Ureter (tissue), 1 donor: ENCODE measurements around the gene TTC21A. TPM values are rescaled to one million over a fixed set of nuclear protein-coding genes. Genes with fewer than 3 reads are reported as not detected.

ENCODE experiments used
- DNase-seq: peaks from one replicate; pipeline ENCODE4 v3.0.0-alpha.2; 2020; ENCODE audit warnings: low spot score
- total RNA-seq: library from RNA; stranded (reverse); gene quantifications from one replicate; pipeline ENCODE4 v1.2.4, GENCODE V29; 2023
- donor health status: DM: yes; HTN: yes; CAD: no.

Gene TTC21A
- total RNA-seq, 1 donor from 2014 or later = 19.7 TPM

DNA sequence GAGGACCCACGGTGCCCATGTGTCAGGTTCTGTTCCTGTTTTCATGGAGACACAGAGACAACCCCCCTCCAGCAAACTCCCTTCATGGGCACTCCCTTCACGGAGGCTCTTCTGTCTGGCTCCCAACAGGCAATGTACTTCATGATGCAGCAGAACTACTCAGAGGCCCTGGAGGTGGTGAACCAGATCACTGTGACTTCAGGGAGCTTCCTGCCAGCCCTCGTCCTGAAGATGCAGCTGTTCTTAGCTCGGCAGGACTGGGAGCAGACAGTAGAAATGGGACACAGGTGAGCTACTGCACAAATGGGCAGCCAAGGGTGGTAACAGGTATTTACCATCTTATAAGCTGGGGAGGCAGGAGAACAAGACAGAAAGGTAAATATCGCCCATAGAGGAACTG, 7.0 kb downstream of the TTC21A start:
- no peak for DNase-seq

DNA sequence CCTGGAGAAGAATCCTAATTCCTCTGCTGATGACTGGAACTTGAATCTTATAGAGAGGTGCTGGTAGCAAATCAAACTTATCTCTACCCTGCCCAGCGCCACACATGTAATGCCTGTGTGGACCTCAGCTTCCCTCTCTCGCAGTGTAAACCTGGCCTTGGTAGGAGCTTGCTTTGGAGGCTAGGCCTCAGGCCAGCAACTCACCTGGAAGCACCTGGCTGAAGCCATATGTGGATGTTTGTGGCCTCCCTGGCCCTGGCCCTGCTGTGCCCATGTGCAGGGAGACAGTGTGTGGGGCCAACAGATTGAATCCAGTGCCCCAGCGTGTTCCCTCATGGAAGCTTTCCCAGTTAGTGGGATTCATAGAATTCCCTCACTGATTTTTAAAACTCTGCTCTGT, 8.4 kb downstream of the TTC21A start:
- no peak for DNase-seq

DNA sequence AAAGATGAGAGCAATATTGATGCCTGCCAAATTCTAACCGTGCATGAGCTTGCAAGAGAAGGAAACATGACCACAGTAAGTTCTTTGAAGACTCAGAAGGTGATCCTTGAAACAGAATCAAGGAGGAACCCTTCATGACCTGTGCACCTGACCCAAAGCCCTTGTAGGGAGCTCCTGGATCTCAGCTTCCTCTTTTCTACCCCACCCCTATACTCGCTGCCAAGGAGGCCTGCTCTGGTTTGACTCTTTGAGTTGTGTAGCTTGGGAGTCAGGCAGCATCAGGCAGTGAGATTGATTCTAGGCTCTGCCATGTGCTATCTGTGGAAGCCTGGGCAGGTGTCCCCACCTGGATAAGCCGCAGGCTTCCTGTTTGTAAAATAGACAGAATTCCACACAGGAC, 10.6 kb downstream of the TTC21A start:
- DNase-seq = no peak

DNA sequence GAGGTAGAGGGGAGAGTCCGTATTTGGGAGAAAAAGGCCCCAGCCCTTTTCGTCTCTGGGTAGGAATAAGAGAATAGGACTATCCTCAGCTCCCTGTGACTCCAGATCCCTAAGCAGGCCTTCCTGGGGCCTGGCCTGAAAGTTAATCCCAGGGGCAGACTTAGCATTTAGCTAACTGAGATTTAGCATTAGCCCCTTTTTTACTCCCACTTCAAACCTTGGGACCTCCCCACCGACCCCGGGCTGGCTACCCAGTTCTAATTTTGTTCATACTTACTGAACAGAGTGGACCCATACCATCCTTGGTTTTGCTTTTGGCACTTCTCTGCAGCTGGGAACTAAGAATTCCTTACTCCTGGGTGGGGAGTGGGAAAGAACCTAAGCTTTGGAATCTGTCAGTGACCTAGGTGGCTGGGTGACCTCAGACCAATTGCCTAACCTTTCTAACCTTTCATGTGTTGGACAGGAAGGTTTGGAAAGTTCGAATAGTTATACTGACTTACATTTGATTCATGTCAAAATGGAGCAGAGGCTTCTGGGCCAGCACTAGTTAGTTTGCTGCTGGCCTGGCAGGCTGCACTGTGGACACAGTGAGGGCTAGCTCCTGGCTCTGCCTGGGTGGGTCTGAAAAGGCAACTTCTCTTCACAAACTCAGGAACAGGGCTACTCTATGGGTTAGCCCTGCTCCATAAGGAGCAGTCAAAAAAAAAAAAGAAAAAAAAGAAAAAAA, 11.6 kb downstream of the TTC21A start:
- no peak for DNase-seq

DNA sequence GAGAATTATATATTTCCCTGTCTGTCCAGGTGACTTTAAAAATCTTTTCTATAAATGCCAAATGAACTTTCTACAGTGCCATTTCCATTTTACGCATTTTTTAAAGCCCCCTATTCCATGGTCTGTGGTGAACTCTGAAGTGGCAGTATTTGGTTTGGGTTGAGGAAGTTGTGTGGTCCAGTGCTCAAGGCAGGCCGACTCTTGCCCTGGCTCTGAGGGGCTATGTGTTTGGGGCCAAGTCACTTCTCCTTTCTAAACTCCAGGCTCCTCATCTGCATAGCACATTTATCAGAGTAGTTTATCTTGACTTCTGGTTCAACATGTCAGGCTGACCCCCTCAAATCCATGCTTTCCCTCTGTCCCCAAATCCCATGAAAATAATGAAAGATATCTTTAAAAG, 14.1 kb downstream of the TTC21A start:
- no peak for DNase-seq

DNA sequence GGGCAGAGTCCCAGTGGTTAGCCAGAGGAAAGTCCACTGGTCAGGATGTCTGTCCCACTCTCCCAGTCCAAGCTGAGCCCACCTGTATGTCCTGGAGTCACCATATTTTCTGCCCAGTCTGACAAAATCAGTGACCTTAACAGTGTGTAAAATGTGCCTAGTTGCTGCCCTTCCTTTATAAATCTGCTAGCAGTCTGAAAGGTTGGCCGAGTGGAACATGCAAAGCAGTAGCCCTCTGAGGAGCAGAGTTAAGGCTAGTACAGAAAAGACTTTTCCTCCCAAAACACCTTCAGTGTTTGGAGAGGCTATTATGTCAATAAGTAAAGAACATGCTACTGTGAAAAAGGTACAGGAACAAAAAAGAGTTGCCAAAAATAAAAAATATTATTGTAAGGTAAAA, 15.3 kb downstream of the TTC21A start:
- no peak for DNase-seq

DNA sequence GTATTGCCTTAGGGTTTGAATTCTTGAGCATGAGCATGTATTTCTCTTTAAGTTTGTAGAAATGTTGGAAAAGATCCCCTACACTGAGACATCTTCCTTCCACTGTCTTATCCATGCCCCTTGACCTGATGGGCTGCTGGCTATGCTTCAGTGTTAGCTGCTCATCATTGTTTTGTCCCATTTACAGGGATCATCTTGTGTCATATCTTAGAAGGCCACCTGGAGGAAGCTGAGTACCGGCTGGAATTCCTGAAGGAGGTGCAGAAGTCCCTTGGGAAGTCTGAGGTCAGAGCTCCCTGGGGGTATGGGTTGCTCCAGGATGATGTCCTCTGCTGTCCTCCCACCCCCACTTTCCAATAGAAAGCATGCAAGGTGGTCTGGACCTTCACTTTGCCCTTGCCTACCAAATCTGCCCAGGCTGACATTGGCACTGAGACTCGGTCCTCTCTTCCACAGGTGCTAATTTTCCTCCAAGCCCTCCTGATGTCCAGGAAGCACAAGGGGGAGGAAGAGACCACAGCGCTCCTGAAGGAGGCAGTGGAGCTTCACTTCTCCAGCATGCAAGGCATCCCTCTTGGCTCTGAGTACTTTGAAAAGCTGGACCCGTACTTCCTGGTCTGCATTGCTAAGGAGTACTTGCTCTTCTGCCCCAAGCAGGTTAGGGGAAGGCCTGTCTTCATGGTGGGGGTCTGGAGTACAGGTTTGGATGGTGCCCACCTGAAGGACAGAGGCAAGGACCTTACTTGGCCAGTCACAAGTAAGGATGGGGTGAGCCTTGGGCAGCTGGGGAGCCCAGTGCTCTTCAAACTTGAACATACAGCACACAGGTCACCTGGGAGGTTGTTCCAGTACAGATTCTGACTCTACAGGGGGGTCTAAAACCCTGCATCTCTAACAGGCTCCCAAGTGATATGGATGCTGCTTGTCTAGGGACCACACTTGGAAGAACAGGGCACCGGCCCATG, 17.7 kb downstream of the TTC21A start:
- peak; percentile 62 for DNase-seq

DNA sequence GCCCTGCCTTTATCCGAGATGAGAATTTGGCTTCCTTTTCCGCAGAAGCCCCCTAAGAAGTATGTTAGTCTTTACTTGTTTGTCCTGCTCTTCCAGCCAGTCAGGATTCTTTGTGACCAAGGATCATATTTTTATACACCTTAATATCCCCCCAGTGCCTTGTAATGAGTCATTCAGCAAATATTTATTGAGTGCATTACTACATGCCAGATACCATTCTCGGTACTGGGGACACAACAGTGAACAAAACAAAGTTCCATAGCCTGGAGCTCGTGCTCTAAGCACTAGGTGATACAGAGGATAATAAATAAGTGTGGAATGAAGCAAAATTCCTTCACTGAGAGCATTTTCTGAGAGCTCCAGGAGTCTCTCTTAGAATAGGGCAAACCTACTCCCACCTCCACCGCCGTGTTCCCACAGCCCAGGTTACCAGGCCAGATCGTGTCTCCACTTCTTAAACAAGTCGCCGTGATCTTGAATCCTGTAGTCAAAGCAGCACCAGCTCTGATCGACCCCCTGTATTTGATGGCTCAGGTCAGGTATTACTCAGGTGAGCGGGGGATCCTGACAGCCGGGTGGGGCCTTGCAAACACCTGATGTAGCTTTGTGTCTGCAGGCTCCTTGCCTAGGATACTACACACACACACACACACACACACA, 18.5 kb downstream of the TTC21A start:
- DNase-seq = no peak

DNA sequence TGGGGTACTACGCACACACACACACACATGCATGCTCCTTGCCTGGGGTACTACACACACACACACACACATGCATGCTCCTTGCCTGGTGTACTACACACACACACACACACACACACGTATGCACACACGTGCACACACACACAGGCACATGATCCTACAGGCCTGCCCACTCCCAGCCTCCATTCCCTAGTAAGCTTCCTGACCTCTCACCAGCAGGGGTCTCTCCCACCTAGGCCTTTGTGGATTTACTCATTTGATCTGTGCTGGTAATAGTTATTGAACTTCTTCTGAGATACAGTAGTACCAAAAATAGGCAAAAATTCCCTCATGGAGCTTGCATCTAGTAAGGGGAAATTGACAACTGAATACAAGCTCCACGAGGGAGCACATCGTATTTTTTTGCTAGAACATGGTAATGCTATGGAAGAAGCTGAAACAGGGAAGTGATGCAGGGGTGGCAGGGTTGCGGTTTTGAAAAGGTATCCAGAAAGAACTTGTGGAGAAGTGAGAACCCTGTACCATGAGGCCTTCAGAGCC, 19.1 kb downstream of the TTC21A start:
- no peak for DNase-seq

DNA sequence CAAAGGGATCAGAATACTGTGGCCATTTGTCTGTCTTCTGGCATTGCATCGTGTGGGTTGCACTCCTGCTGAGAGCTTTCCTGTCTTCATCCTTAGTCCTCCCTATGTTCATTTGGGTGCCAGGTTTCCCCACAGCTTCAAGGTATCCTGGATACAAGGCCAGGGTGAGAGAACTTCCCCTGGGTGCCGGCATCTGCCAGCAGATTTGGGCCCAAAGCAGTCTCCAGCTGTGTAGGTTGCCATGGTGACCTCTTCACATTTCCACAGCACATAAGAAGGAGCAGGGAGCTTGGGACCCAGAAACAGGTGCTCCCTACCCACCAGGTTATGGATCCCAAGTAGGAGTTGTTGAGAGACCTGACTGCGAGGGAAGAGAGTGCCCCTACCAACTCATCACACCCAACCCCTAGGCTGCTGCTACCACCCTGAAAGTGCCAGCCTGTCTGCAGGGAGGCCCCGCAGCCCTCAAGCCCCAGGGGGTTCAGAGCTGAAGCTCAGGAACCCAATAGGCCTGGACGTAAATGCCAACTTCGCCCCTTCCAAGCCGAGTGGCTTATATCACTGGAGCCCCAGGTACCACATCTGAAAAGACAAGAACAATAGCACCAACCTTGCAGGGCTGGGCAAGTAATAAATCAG, 19.9 kb downstream of the TTC21A start:
- DNase-seq = no peak

DNA sequence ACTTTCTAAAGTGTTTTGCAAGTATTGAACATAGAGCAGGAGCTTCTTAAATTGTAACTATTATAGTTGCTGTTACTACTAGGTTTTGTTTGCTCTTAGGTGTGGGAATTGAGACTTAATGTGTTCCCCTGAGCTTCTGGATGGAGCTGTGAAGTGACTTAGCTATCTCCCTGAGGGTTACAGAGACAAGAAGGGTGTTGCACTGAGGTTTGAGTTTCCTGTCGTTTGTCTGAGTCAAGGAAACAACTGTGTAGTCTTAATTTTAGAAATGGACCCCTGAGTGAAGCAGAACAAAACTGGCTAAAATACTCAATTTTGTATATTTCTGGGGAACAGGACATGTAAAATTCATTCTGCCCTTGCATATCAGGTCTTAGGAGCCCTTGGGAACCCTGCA, 20.4 kb downstream of the TTC21A start:
- DNase-seq = no peak

DNA sequence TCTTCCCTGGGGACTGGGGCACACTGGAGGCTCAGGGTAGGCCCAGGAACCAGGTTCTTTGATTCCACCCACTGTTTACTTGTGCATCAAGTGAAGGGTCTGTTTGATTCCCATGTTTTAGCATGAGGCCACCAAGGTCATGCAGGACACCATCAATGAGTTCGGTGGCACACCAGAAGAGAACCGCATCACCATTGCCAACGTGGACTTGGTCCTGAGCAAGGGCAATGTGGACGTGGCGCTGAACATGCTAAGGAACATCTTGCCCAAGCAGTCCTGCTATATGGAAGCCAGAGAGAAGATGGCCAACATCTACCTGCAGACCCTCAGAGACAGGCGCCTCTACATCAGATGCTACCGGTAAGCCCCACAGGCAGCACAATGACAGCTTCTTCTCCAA, 21.5 kb downstream of the TTC21A start:
- no peak for DNase-seq

DNA sequence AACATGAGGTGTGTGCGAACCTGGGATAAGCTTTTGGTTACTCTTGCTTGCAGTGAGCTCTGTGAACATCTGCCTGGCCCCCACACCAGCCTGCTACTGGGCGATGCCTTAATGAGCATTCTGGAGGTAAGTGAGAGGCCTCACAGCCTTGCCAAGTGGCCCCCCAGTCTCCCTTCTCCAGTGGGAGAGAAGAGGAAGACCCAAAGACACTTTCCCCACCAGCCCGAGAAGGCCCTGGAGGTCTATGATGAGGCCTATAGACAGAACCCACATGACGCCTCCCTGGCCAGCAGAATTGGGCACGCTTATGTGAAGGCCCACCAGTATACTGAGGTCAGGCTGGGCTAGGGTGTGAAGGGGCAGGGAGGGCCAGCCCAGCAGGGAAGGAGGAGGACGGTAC, 22.5 kb downstream of the TTC21A start:
- no peak for DNase-seq

DNA sequence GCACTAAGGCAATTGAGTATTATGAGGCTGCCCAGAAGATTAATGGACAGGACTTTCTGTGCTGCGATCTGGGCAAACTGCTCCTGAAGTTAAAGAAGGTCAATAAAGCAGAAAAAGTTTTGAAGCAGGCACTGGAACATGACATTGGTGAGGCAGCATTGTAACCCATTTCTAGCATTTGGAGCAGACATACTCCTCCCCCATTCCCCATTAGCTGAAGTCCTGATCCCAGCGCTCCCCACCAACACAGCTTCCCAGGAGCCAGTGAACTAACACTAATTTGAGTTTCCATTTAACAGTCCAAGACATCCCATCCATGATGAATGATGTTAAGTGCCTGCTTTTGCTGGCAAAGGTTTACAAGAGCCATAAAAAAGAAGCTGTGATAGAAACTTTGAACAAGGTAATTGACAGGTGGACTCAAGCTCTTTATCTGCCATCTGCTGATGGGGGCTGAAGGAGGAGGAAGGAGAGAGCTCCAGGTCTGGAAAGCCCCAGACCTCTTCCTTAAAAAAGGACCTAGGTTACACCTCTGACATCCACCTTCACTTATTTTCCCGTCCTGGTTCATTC, 23.3 kb downstream of the TTC21A start:
- DNase-seq = no peak

DNA sequence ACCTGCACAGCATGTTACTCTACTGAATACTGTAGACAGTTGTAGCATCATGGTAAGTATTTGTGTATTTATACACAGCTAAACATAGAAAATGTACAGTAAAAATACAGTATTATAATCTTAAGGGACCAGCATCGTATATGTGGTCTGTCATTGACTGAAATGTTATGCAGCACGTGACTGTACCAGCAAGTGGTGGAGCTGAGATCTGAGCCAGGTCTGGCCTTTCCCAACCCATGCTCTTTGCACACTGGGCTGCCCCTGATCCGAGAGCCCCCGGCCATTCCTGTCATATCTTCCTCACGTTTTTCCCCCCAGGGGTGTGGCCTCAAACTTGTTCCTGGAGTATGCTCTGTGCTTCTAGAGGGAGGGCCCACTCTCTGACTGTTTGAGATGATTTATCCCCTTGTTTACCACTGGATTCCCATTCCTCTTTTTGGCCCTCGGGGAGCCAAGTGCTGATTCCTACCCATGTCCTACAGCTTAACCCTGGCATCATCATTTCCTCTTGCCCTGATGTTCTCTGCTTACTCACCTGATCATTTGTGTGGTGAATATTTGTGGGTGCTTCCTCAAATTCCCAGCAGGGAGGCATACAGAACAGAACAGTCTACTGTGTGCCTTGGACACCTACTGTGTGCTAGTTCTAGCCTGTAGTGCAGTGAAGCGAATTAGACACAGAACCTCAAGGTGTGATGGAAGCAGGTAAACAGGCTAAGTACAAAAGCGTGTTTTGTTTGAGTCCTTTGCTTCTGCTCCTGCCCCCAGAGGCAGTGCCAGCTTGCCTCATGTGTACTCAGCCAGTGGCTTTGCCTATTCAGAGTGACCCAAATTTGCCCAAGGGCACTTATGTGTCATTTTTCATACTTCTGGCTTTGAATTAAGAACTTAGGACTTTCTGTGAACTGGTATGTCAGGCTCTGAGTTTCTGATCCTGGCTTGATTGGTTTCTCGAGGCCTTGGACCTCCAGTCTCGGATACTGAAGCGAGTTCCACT, 24.9 kb downstream of the TTC21A start:
- no peak for DNase-seq

DNA sequence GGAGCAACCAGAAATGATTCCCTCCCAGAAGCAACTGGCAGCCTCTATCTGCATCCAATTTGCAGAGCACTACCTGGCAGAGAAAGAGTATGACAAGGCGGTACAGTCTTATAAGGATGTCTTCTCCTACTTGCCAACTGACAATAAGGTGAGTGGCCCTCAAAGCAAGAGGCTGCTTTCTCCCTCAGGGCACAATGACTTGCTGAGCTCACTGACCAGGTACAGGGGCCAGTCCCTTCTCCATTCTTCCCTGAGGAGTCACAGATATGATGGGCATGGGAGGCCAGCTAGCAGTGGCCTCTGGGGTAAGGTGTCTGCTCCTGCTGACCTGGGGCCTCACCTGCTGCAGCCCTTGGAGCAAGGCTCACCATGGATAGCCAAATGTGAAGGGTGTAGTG, 25.6 kb downstream of the TTC21A start:
- no peak for DNase-seq

DNA sequence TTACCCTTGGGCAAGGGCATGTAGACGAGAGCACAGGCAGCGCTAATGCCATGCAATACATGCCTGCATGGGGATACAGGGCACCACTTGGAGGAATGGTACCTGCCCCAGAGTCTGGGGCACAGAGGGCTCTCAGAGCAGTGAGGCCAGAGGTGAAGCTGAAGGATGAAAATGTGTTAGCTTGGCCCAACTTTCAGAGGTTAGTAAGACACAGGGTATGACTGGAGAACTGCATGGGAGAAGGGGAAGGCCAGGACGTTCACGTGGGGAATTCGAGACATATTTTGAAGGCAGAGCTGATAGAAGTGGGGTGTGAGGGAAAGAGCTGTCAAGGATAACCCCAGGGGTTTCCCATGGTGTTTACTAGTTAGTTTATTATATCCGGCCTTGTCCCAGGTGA, 26.3 kb downstream of the TTC21A start:
- no peak for DNase-seq

DNA sequence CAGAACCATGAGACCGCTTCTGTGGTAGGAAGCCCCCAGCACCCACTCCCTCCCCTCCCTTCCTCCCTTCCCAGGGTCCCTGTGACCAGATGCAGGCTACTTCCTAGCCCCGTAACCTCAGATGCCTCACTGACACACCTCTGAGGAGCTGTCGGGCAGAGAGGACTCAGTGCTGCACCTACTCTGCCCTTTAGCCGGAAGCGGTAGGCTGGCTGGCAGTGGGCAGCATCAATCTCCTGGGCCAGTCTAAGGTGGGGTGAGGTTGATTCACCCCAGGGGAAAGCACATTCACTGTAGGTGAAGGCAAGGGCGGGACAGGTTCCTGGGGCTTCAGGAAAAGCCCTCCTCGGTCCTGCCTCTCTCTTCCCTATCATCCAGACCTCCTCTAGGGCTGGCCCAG, 26.8 kb downstream of the TTC21A start:
- DNase-seq = no peak

DNA sequence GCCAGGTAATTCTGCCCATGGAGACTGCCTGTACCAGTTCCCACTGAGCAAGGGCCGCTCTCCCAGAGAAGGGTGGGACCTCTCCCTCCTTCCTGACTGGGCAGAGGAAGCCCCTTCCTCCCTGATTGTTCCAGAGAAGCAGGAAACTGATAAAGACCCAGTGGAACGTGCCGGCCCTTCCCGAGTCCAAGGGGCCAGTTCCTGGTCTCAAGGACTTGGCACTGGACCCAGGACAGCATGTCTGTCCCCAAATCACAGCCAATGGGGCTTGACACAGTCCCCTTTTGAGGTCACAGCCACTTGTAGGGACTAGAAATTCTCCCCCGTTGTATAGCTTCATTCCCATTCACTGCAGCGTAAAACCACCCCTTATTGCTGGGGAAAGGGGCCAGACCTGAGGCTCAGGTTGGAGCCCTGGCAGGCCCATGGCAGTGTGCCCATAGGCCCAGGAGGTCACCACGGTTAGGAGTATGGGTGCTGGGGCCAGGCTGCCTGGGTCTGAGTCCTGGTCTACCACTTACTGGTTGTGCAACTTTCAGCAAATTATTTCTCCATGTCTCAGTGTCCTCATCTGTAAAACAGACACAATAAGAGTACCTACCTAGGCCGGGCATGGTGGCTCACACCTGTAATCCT, 27.8 kb downstream of the TTC21A start:
- DNase-seq = no peak
